ENCODE data around the gene RBM23. TPM values are rescaled to one million over a fixed set of nuclear protein-coding genes. Genes with fewer than 3 reads are reported as not detected.

RBM23 gene
- total and polyA plus RNA-seq, 8 donors, result 64.9 to 133 (median 109) TPM

DNA sequence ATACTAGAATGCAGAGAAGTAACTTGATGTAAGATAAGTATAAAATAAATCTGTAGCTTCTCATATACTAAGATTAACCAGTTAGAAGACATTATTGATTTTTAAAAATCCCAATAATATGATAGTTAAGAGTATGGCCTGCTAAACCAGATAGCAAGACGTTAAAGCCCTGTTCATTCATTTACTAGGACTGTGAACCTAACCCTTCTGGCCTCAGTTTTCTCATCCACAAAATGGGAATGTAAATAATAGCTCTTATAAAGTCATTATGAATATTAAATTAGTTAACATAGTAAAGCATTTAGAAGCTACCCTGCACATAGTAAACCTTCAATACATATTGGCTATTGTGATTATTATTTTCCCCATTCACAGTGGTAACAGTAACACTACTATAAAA, 16.2 kb upstream of the RBM23 start:
- ATAC-seq, result no peak
- Histone ChIP-seq H3K36me3 (peaks cover 0 to 22% of the 10 kb centered on the region in 2 donors), H3K4me3 (no peak overlapping the region), H3K27me3 (no peaks in the 10 kb centered on the region), H3K27ac (no peak overlapping the region), H3K9me3 (no peaks in the 10 kb centered on the region), H3K4me1 (peaks cover 0 to 4% of the 10 kb centered on the region in 2 donors)
- intact Hi-C loops (cut with DNase I), result no loop called here
- TF ChIP-seq, protein P1, sequence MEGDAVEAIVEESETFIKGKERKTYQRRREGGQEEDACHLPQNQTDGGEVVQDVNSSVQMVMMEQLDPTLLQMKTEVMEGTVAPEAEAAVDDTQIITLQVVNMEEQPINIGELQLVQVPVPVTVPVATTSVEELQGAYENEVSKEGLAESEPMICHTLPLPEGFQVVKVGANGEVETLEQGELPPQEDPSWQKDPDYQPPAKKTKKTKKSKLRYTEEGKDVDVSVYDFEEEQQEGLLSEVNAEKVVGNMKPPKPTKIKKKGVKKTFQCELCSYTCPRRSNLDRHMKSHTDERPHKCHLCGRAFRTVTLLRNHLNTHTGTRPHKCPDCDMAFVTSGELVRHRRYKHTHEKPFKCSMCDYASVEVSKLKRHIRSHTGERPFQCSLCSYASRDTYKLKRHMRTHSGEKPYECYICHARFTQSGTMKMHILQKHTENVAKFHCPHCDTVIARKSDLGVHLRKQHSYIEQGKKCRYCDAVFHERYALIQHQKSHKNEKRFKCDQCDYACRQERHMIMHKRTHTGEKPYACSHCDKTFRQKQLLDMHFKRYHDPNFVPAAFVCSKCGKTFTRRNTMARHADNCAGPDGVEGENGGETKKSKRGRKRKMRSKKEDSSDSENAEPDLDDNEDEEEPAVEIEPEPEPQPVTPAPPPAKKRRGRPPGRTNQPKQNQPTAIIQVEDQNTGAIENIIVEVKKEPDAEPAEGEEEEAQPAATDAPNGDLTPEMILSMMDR (IDR thresholded peaks at IDR 0.05), result no peak
- no peak for DNase-seq

GRCh38 chr14:22932146-22932545, 13.2 kb upstream of the RBM23 start:
- DNase-seq, result peak in 1 of 4 donors; percentile 54
- no peak for ATAC-seq
- intact Hi-C loops (cut with DNase I), result no loop called here

DNA sequence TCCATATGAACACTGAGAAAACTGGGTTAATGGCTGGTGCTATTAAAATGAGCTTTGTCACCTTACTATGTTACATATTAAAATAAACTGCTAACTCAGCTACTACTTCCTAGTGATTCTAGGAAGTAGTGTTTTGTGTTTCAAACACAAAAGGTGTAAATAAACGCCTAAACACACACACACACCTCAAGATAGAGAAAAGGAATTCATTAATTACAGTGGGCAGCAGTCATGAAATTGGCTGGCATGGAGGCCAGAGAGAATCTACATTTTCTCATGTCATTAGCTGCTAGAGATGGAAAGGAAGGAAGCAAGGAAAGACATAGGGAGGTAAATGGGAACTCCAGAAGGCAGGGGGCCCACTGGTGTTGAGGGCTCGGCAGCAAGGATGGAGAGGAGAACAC, 11.0 kb upstream of the RBM23 start:
- peak overlapping the region; percentile 27 to 76 for H3K4me3 ChIP-seq
- H3K9me3 ChIP-seq, result no peaks in the 10 kb centered on the region
- peak overlapping the region; percentile 83 to 85 for H3K27ac ChIP-seq
- DNase-seq (no peak), ATAC-seq (peak; percentile 4)
- intact Hi-C loops (cut with DNase I), result no loop called here
- TF ChIP-seq, protein P1 (IDR thresholded peaks at IDR 0.05), result no peak
- H3K4me1 ChIP-seq, result peaks cover 6 to 37% of the 10 kb centered on the region in 2 donors
- no peaks in the 10 kb centered on the region for H3K27me3 ChIP-seq
- H3K36me3 ChIP-seq, result peaks cover 0 to 17% of the 10 kb centered on the region in 2 donors

More at GRCh38 chr14:22932146-22932545, 13.2 kb upstream of the RBM23 start:
- Histone ChIP-seq H3K4me3 (no peak overlapping the region), H3K27me3 (no peaks in the 10 kb centered on the region), H3K27ac (no peak overlapping the region), H3K4me1 (peaks cover 6 to 26% of the 10 kb centered on the region in 2 donors), H3K9me3 (no peaks in the 10 kb centered on the region), H3K36me3 (peaks cover 0 to 3% of the 10 kb centered on the region in 2 donors)
- TF ChIP-seq, protein P1 (IDR thresholded peaks at IDR 0.05), result no peak

GRCh38 chr14:22929104-22929960, 10.4 kb upstream of the RBM23 start, which contains the start of gene PRMT5:
Gene PRMT5, minus strand, starts transcription at chr14:22929376. Its CDS starts 15 bp downstream, at chr14:22929361.
- Histone ChIP-seq H3K4me3 (peak within 1 kb of the TSS; percentile 76 to 87), H3K27me3 (no peaks in the 10 kb centered on the region), H3K27ac (peak within 1 kb of the TSS; percentile 83 to 85), H3K36me3 (peaks cover 0 to 23% of the 10 kb centered on the region in 2 donors), H3K4me1 (peaks cover 6 to 37% of the 10 kb centered on the region in 2 donors), H3K9me3 (no peaks in the 10 kb centered on the region)
- intact Hi-C loops (cut with DNase I), result no loop called here
- DNase-seq (peak; percentile 96 to 100 (median 100)), ATAC-seq (peak; percentile 97)
- TF ChIP-seq, protein P1 (IDR thresholded peaks at IDR 0.05), result no peak

All from left lung (tissue), 10 donors.